ENCODE measurements around the gene ZDHHC14. TPM values are rescaled to one million over a fixed set of nuclear protein-coding genes. Genes with fewer than 3 reads are reported as not detected.
A peak's percentile ranks its signal among the peaks of the same experiment; 100 is the strongest.

The ZDHHC14 gene
- total RNA-seq, 2 donors from 2014 or later: 10.2 to 10.6 TPM

- TF ChIP-seq POLR2A (IDR thresholded peaks at IDR 0.05) (no peak), CTCF (IDR thresholded peaks at IDR 0.05) (peak in 1 of 7 experiments; percentile 6)
- Histone ChIP-seq H3K4me3 (no peak overlapping the region), H3K27ac (peak overlapping the region in 1 of 4 donors; percentile 8), H3K27me3 (no peaks in the 10 kb centered on the region), H3K9me3 (no peaks in the 10 kb centered on the region), H3K36me3 (replicated peaks in 1 of 2; ENCODE audit: insufficient read depth in 1 of 2, low read depth in 2 of 2) (no peaks in the 10 kb centered on the region), H3K4me1 (no peaks in the 10 kb centered on the region)
- DNase-seq (peak; percentile 33 to 53 (median 50)), ATAC-seq (peak; percentile 60)
- intact Hi-C loops (cut with DNase I): loop anchor here (5.0 kb wide), 1 partner anchor 352 kb away; no protein-coding TSS in a partner anchor
- 55 to 86% methylated on average over 11 to 14 of the region's 14 CpGs for WGBS, 2 donors
Measured at GRCh38 chr6:157669747-157670216, 288.8 kb downstream of the ZDHHC14 start.

GRCh38 chr6:157670466-157671186 lies 289.6 kb downstream of the ZDHHC14 start:
- Histone ChIP-seq H3K9me3 (no peaks in the 10 kb centered on the region), H3K4me1 (no peaks in the 10 kb centered on the region), H3K27me3 (no peaks in the 10 kb centered on the region), H3K27ac (no peak overlapping the region), H3K36me3 (replicated peaks in 1 of 2; ENCODE audit: insufficient read depth in 1 of 2, low read depth in 2 of 2) (no peaks in the 10 kb centered on the region), H3K4me3 (no peak overlapping the region)
- no peak for ATAC-seq
- WGBS, 2 donors: 69 to 80% methylated on average over 9 of the region's 9 CpGs
- DNase-seq: no peak
- intact Hi-C loops (cut with DNase I): no loop called here
- TF ChIP-seq CTCF (IDR thresholded peaks at IDR 0.05): no peak
- no peak for TF ChIP-seq POLR2A (IDR thresholded peaks at IDR 0.05)

GRCh38 chr6:157672726-157673412 lies 291.9 kb downstream of the ZDHHC14 start:
- no peak for ATAC-seq
- Histone ChIP-seq H3K9me3 (no peaks in the 10 kb centered on the region), H3K27me3 (no peaks in the 10 kb centered on the region), H3K36me3 (replicated peaks in 1 of 2; ENCODE audit: insufficient read depth in 1 of 2, low read depth in 2 of 2) (no peaks in the 10 kb centered on the region), H3K4me1 (no peaks in the 10 kb centered on the region), H3K27ac (no peak overlapping the region), H3K4me3 (no peak overlapping the region)
- 90 to 92% methylated on average over 18 to 20 of the region's 37 CpGs for WGBS, 2 donors
- intact Hi-C loops (cut with DNase I): no loop called here
- no peak for DNase-seq
- TF ChIP-seq POLR2A (IDR thresholded peaks at IDR 0.05) (no peak), CTCF (IDR thresholded peaks at IDR 0.05) (no peak)

- intact Hi-C loops (cut with DNase I): no loop called here
Measured at GRCh38 chr6:157673596-157673995, 292.6 kb downstream of the ZDHHC14 start.

More at GRCh38 chr6:157673596-157673995, 292.6 kb downstream of the ZDHHC14 start:
- ATAC-seq: no peak
- no peak for DNase-seq
- Histone ChIP-seq H3K36me3 (replicated peaks in 1 of 2; ENCODE audit: insufficient read depth in 1 of 2, low read depth in 2 of 2) (no peaks in the 10 kb centered on the region), H3K4me1 (no peaks in the 10 kb centered on the region), H3K9me3 (no peaks in the 10 kb centered on the region), H3K27me3 (no peaks in the 10 kb centered on the region), H3K4me3 (no peak overlapping the region), H3K27ac (no peak overlapping the region)
- TF ChIP-seq CTCF (IDR thresholded peaks at IDR 0.05): no peak
- TF ChIP-seq POLR2A (IDR thresholded peaks at IDR 0.05): no peak
- 86 to 94% methylated on average over 15 of the region's 15 CpGs for WGBS, 2 donors

All from body of pancreas (tissue), 4 donors.